ENCODE measurements around the gene CYB5D1. TPM values are rescaled to one million over a fixed set of nuclear protein-coding genes. Genes with fewer than 3 reads are reported as not detected.

Gene CYB5D1
- total and polyA plus RNA-seq, 3 donors from 2014 or later: 9.9 to 12.8 (median 10.1) TPM

GRCh38 chr17:7843536-7844291 is 14.1 kb upstream of the CYB5D1 start:
- 0 to 2% methylated on average over 31 to 57 of the region's 61 CpGs for WGBS, 2 donors
- no peaks in the 10 kb centered on the region for H3K9me3 ChIP-seq

GRCh38 chr17:7844292-7845154 is 13.3 kb upstream of the CYB5D1 start:
- H3K36me3 ChIP-seq (ENCODE audit: low read depth, missing control alignments): no peaks in the 10 kb centered on the region
- H3K9me3 ChIP-seq: no peaks in the 10 kb centered on the region
- peak; percentile 97 for DNase-seq
- peak overlapping the region; percentile 97 for H3K27ac ChIP-seq
- no peaks in the 10 kb centered on the region for H3K27me3 ChIP-seq
- peaks cover 29% of the 10 kb centered on the region for H3K4me1 ChIP-seq
- 0 to 1% methylated on average over 24 to 45 of the region's 71 CpGs for WGBS, 2 donors
- TF ChIP-seq POLR2A (IDR thresholded peaks at IDR 0.05) (peak; percentile 31), CTCF (IDR thresholded peaks at IDR 0.05) (no peak)
- peak overlapping the region; percentile 77 to 97 for H3K4me3 ChIP-seq
- intact Hi-C loops (cut with DNase I; ENCODE audit: low total_unique reads): loop anchor here (5.0 kb wide), 1 partner anchor 308 kb away; the partner anchor contains the start of gene PER1

More at GRCh38 chr17:7843536-7844291, 14.1 kb upstream of the CYB5D1 start:
- Histone ChIP-seq H3K36me3 (ENCODE audit: low read depth, missing control alignments) (no peaks in the 10 kb centered on the region), H3K4me3 (peak overlapping the region; percentile 77 to 97), H3K4me1 (peaks cover 37% of the 10 kb centered on the region), H3K27ac (peak overlapping the region; percentile 97), H3K27me3 (no peaks in the 10 kb centered on the region)
- no peak for TF ChIP-seq CTCF (IDR thresholded peaks at IDR 0.05)
- no peak for TF ChIP-seq POLR2A (IDR thresholded peaks at IDR 0.05)
- peak; percentile 87 for DNase-seq
- intact Hi-C loops (cut with DNase I; ENCODE audit: low total_unique reads): loop anchor here (5.0 kb wide), 1 partner anchor 309 kb away; the partner anchor contains the start of gene PER1

DNA sequence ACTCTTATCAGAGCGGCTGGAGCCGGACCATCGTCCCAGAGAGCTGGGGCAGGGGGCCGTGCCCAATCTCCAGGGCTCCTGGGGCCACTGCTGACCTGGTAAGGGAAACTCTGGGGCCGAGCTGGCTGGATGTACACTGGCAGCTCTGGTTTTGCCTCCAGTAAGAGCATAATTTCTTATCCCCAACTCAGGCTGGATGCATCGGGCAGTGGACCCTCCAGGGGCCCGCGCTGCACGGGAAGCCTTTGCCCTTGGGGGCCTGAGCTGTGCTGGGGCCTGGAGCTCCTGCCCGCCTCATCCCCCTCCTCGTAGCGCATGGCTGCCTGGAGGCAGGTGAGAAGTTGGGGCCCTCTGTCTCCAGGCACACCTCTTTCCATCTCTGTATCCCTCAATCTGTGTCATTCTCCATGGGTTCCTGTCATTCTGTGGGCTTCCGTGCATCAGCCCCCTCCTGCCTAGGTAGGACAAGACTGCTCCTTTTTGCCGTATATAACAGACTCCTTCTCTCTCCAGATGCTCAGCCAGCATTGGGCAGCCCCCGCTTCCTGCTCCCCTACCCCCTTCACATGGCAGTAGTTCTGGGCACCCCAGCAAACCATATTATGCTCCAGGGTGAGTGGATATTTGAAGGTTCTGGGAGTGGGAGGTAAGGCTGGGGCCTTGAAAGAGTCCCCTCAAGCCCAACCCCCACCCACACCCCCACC is 12.3 kb upstream of the CYB5D1 start:
- Histone ChIP-seq H3K4me3 (peak overlapping the region; percentile 77 to 97), H3K9me3 (no peaks in the 10 kb centered on the region), H3K36me3 (ENCODE audit: low read depth, missing control alignments) (no peaks in the 10 kb centered on the region), H3K27me3 (no peaks in the 10 kb centered on the region), H3K27ac (peak overlapping the region; percentile 18 to 97), H3K4me1 (peaks cover 19% of the 10 kb centered on the region)
- TF ChIP-seq CTCF (IDR thresholded peaks at IDR 0.05) (no peak), POLR2A (IDR thresholded peaks at IDR 0.05) (no peak)
- no peak for DNase-seq
- WGBS, 2 donors: 37 to 45% methylated on average over 8 to 15 of the region's 15 CpGs
- intact Hi-C loops (cut with DNase I; ENCODE audit: low total_unique reads): no loop called here

- DNase-seq: no peak
These were observed 11.6 kb upstream of the CYB5D1 start for GRCh38 chr17:7846063-7846735.

More at GRCh38 chr17:7846063-7846735, 11.6 kb upstream of the CYB5D1 start:
- H3K4me1 ChIP-seq: peaks cover 14% of the 10 kb centered on the region
- H3K9me3 ChIP-seq: no peaks in the 10 kb centered on the region
- H3K27ac ChIP-seq: no peak overlapping the region
- no peaks in the 10 kb centered on the region for H3K36me3 ChIP-seq (ENCODE audit: low read depth, missing control alignments)
- intact Hi-C loops (cut with DNase I; ENCODE audit: low total_unique reads): no loop called here
- WGBS, 2 donors: 80% methylated on average over 18 to 22 of the region's 22 CpGs
- no peaks in the 10 kb centered on the region for H3K27me3 ChIP-seq
- H3K4me3 ChIP-seq: no peak overlapping the region
- no peak for TF ChIP-seq POLR2A (IDR thresholded peaks at IDR 0.05)
